ENCODE results near the gene ARPC5L.

DNA sequence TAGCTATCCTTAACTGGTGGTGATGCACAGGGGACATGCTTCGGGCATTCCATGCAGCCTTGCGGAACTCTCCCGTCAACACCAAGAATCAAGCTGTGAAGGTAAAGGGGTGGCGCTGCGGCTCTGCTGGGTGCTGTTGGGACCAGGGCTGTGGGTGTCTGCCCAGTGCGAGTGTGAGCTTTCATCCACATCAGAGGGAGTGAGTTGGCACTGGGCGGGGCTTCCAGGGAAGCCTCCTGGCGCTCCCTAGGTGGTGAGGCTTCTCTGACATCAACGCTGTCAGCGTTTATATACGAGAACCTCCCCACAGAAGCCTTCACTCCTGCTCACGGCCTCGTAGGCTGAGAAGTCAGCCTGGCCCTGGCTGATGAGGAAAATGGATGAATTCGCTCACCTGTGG lies 11.7 kb downstream of the ARPC5L start:
- TF ChIP-seq, protein P1, sequence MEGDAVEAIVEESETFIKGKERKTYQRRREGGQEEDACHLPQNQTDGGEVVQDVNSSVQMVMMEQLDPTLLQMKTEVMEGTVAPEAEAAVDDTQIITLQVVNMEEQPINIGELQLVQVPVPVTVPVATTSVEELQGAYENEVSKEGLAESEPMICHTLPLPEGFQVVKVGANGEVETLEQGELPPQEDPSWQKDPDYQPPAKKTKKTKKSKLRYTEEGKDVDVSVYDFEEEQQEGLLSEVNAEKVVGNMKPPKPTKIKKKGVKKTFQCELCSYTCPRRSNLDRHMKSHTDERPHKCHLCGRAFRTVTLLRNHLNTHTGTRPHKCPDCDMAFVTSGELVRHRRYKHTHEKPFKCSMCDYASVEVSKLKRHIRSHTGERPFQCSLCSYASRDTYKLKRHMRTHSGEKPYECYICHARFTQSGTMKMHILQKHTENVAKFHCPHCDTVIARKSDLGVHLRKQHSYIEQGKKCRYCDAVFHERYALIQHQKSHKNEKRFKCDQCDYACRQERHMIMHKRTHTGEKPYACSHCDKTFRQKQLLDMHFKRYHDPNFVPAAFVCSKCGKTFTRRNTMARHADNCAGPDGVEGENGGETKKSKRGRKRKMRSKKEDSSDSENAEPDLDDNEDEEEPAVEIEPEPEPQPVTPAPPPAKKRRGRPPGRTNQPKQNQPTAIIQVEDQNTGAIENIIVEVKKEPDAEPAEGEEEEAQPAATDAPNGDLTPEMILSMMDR (IDR thresholded peaks at IDR 0.05; ENCODE audit: insufficient read depth, low read length) = no peak
- TF ChIP-seq POLR2AphosphoS5 (IDR thresholded peaks at IDR 0.05; ENCODE audit: low read depth) = no peak
- TF ChIP-seq, protein P2, sequence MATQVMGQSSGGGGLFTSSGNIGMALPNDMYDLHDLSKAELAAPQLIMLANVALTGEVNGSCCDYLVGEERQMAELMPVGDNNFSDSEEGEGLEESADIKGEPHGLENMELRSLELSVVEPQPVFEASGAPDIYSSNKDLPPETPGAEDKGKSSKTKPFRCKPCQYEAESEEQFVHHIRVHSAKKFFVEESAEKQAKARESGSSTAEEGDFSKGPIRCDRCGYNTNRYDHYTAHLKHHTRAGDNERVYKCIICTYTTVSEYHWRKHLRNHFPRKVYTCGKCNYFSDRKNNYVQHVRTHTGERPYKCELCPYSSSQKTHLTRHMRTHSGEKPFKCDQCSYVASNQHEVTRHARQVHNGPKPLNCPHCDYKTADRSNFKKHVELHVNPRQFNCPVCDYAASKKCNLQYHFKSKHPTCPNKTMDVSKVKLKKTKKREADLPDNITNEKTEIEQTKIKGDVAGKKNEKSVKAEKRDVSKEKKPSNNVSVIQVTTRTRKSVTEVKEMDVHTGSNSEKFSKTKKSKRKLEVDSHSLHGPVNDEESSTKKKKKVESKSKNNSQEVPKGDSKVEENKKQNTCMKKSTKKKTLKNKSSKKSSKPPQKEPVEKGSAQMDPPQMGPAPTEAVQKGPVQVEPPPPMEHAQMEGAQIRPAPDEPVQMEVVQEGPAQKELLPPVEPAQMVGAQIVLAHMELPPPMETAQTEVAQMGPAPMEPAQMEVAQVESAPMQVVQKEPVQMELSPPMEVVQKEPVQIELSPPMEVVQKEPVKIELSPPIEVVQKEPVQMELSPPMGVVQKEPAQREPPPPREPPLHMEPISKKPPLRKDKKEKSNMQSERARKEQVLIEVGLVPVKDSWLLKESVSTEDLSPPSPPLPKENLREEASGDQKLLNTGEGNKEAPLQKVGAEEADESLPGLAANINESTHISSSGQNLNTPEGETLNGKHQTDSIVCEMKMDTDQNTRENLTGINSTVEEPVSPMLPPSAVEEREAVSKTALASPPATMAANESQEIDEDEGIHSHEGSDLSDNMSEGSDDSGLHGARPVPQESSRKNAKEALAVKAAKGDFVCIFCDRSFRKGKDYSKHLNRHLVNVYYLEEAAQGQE (IDR thresholded peaks at IDR 0.05; ENCODE audit: insufficient replicate concordance, low read depth) = no peak
